Neuronal stem cell (in vitro differentiated cells): ENCODE results near the gene OVCA2.

ENCODE experiments used
- DNase-seq: peaks from one replicate; pipeline ENCODE4 v3.0.0-alpha.2; 2013; ENCODE audit warnings: low spot score
- H2AFZ ChIP-seq: one replicate; pipeline ENCODE4 v1.6.1; 2013; ENCODE audit warnings: mild to moderate bottlenecking, low read length, inconsistent platforms
- H2AK5ac ChIP-seq: 2 replicates; pipeline ENCODE4 v1.6.1; 2013; ENCODE audit warnings: low read depth, mild to moderate bottlenecking, inconsistent platforms, low read length, moderate library complexity, mixed read lengths
- H2BK120ac ChIP-seq: 2 replicates; pipeline ENCODE4 v1.6.1; 2013; ENCODE audit warnings: low read depth, mild to moderate bottlenecking, inconsistent platforms, low read length, moderate library complexity, mixed read lengths
- H2BK12ac ChIP-seq: one replicate; pipeline ENCODE4 v1.6.1; 2013; ENCODE audit warnings: low read length, inconsistent platforms
- H2BK15ac ChIP-seq: 2 replicates; pipeline ENCODE4 v1.6.1; 2013; ENCODE audit warnings: mild to moderate bottlenecking, low read length, inconsistent platforms, mixed read lengths
- H2BK5ac ChIP-seq: one replicate; pipeline ENCODE4 v1.6.1; 2013; ENCODE audit warnings: inconsistent platforms, mild to moderate bottlenecking, low read length, moderate library complexity
- H3K14ac ChIP-seq: one replicate; pipeline ENCODE4 v1.6.1; 2013; ENCODE audit warnings: low read length, inconsistent platforms
- H3K18ac ChIP-seq: 2 replicates; pipeline ENCODE4 v1.6.1; 2013; ENCODE audit warnings: low read length, inconsistent platforms
- H3K23ac ChIP-seq: 2 replicates; pipeline ENCODE4 v1.6.1; 2013; ENCODE audit warnings: low read depth, mild to moderate bottlenecking, mixed read lengths, low read length, inconsistent platforms; ENCODE audit not compliant: poor library complexity
- H3K27ac ChIP-seq: replicated peaks from 3 replicates; pipeline ENCODE4 v1.5.1; 2013; ENCODE audit warnings: low read length, inconsistent platforms
- H3K27me3 ChIP-seq, 3 experiments: 2 replicates each; pipeline ENCODE4 v1.6.1; 2013; ENCODE audit warnings: low read length in 3 of 3, mild to moderate bottlenecking in 2 of 3, inconsistent platforms in 1 of 3, low read depth in 1 of 3, mixed read lengths in 1 of 3, moderate library complexity in 1 of 3; ENCODE audit not compliant: control insufficient read depth in 3 of 3, insufficient read depth in 3 of 3
- H3K36me3 ChIP-seq, 2 donors: replicated peaks in 1 of 2; 2 replicates each; pipeline ENCODE4 v1.6.1; 2013; ENCODE audit warnings: low read length in 2 of 2; ENCODE audit not compliant: control insufficient read depth in 2 of 2, insufficient read depth in 2 of 2
- H3K4ac ChIP-seq: 2 replicates; pipeline ENCODE4 v1.6.1; 2013; ENCODE audit warnings: inconsistent platforms, mild to moderate bottlenecking, low read length, moderate library complexity
- H3K4me1 ChIP-seq, 2 donors: 1 replicate in 1 of 2; 2 replicates in 1 of 2; pipeline ENCODE4 v1.6.1; 2013; ENCODE audit warnings: low read length in 2 of 2, low read depth in 1 of 2; ENCODE audit not compliant: control insufficient read depth in 2 of 2, insufficient read depth in 1 of 2
- H3K4me2 ChIP-seq: one replicate; pipeline ENCODE4 v1.6.1; 2013; ENCODE audit warnings: mild to moderate bottlenecking, low read length, inconsistent platforms; ENCODE audit not compliant: insufficient read depth, poor library complexity, severe bottlenecking
- H3K4me3 ChIP-seq, 2 donors: 2 replicates each; pipeline ENCODE4 v1.5.1; 2013; ENCODE audit warnings: low read length in 2 of 2, mild to moderate bottlenecking in 2 of 2, inconsistent platforms in 1 of 2, moderate library complexity in 1 of 2
- H3K79me1 ChIP-seq: one replicate; pipeline ENCODE4 v1.6.1; 2013; ENCODE audit warnings: low read depth, mild to moderate bottlenecking, inconsistent platforms, low read length, moderate library complexity
- H3K9ac ChIP-seq: one replicate; pipeline ENCODE4 v1.6.1; 2013; ENCODE audit warnings: mild to moderate bottlenecking, low read depth, low read length, inconsistent platforms; ENCODE audit not compliant: poor library complexity
- H3K9me3 ChIP-seq, 2 donors: replicated peaks in 1 of 2; 2 replicates each; pipeline versions ENCODE3 to v1.6.1; 2013; ENCODE audit warnings: low read length in 2 of 2, mild to moderate bottlenecking in 2 of 2, inconsistent platforms in 1 of 2, low read depth in 1 of 2, mixed read lengths in 1 of 2, moderate library complexity in 1 of 2; ENCODE audit not compliant: control insufficient read depth in 2 of 2, insufficient read depth in 1 of 2
- H4K8ac ChIP-seq: one replicate; pipeline ENCODE4 v1.6.1; 2013; ENCODE audit warnings: low read depth, mild to moderate bottlenecking, inconsistent platforms, low read length, moderate library complexity
- H4K91ac ChIP-seq: one replicate; pipeline ENCODE4 v1.6.1; 2013; ENCODE audit warnings: low read length, low read depth, mild to moderate bottlenecking, inconsistent platforms; ENCODE audit not compliant: poor library complexity
- WGBS, 2 donors: extraction: QIAGEN DNeasy Blood & Tissue Kit; methylation state at CpG; one replicate each; pipeline ENCODE4 v1.1.7; 2013; ENCODE audit warnings: missing lambda C conversion rate in 2 of 2, mixed read lengths in 1 of 2; ENCODE audit not compliant: insufficient read length in 2 of 2, insufficient replicate concordance in 1 of 2; ENCODE audit errors: extremely low coverage in 2 of 2; 5-methylcytosine and 5-hydroxymethylcytosine counted together

OVCA2 gene

DNA sequence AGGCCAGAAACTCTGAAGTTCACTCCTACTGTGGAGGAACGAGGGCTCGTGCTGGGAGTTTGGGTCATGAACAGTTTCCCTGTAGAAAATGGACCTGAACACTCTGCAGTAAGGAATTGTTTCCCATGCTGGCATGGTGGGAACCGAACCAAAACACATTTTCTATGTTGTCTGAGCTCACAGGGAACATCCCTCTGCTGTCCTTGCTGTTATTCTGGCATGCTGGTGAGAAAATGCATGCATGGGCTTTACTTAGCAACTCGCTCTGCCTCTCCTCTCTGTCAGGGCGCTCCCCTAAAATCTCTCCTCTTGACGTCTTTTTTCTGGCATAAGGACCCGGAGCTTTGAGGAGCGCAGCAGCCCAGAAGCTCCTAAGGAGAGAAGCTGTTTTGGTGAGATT lies 22.1 kb upstream of the OVCA2 start:
- H3K4me1 ChIP-seq = peaks cover 6 to 28% of the 10 kb centered on the region in 2 donors
- no peak overlapping the region for H3K18ac ChIP-seq
- H3K4ac ChIP-seq = no peak overlapping the region
- peaks cover 5 to 67% (median 11%) of the 10 kb centered on the region in 3 experiments for H3K27me3 ChIP-seq
- no CpG with 5 or more reads among the region's 8 CpGs for WGBS, 2 donors
- no peak overlapping the region for H2BK120ac ChIP-seq
- no peaks in the 10 kb centered on the region for H3K36me3 ChIP-seq
- H2AFZ ChIP-seq = no peak overlapping the region
- no peak overlapping the region for H3K14ac ChIP-seq
- DNase-seq = no peak
- no peak overlapping the region for H2BK5ac ChIP-seq
- no peaks in the 10 kb centered on the region for H3K9me3 ChIP-seq
- H3K4me3 ChIP-seq = no peak overlapping the region
- H3K23ac ChIP-seq = no peak overlapping the region
- H2BK15ac ChIP-seq = no peak overlapping the region
- no peak overlapping the region for H2AK5ac ChIP-seq
- H4K91ac ChIP-seq = no peak overlapping the region
- no peak overlapping the region for H4K8ac ChIP-seq
- H2BK12ac ChIP-seq = no peak overlapping the region
- H3K9ac ChIP-seq = no peak overlapping the region
- peaks cover 1% of the 10 kb centered on the region for H3K79me1 ChIP-seq
- H3K4me2 ChIP-seq = no peak overlapping the region
- no peak overlapping the region for H3K27ac ChIP-seq

DNA sequence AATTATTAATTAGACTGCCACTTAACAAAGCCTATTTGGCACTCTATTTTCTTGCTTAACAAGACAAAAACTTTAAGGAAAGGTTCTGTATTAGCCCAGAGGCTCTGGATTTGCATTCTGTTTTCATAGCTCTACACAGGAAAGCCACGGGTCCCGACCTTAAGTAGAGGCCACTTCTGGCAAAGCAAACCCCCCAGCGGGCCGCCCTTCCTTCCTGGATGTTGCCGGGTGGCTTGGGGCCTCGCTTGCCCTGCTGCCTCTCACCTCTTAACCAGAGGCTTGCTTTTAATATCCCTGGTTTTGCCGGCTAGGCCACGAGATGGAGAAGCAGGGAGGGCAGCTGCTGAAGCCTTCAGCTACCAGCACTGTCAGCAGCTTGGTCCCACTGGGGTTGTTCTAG lies 21.1 kb upstream of the OVCA2 start:
- peaks cover 8 to 77% (median 21%) of the 10 kb centered on the region in 3 experiments for H3K27me3 ChIP-seq
- H3K27ac ChIP-seq = no peak overlapping the region
- H2AFZ ChIP-seq = peak overlapping the region; percentile 21
- H4K8ac ChIP-seq = no peak overlapping the region
- H2AK5ac ChIP-seq = no peak overlapping the region
- no peak overlapping the region for H2BK5ac ChIP-seq
- peak overlapping the region; percentile 59 for H3K23ac ChIP-seq
- no peaks in the 10 kb centered on the region for H3K36me3 ChIP-seq
- H3K4me3 ChIP-seq = no peak overlapping the region
- H3K4ac ChIP-seq = no peak overlapping the region
- H3K18ac ChIP-seq = peak overlapping the region; percentile 60
- H3K9ac ChIP-seq = no peak overlapping the region
- peaks cover 6 to 28% of the 10 kb centered on the region in 2 donors for H3K4me1 ChIP-seq
- H3K4me2 ChIP-seq = no peak overlapping the region
- H2BK120ac ChIP-seq = no peak overlapping the region
- H4K91ac ChIP-seq = no peak overlapping the region
- no peak overlapping the region for H2BK12ac ChIP-seq
- DNase-seq = no peak
- WGBS, 2 donors = no CpG with 5 or more reads among the region's 8 CpGs
- no peak overlapping the region for H3K14ac ChIP-seq
- no peaks in the 10 kb centered on the region for H3K9me3 ChIP-seq
- peaks cover 1% of the 10 kb centered on the region for H3K79me1 ChIP-seq
- no peak overlapping the region for H2BK15ac ChIP-seq

DNA sequence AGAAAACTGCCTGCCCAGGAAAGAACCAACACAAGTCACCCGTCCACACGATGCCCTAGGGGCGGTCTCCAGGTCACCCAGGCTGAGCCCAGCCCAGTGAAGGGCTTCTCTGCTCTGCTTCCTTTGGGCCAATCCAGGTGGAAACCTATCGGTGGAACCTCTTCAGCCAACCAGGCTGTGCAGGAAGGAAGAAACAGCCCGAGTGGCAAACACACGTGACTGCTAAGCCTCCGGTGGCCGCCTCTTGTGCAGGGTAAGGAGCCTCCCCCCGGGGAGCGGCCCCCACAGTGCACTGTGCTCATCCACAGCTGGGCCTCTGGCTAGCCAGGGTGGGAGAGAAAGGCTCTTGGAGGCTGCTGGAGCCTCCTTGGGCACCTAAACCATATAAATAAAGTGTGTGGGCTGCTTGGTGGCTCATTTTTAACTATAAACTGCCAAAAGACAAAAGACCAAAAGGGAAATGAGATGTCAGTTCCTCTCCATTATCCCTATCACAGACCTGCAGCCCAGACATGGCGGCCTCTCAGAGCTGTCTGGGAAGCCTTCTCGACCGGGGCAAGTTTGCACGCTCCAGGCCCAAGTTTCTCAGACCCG lies 19.1 kb upstream of the OVCA2 start:
- peaks cover 8 to 88% (median 34%) of the 10 kb centered on the region in 3 experiments for H3K27me3 ChIP-seq
- H3K4me1 ChIP-seq = peaks cover 6 to 17% of the 10 kb centered on the region in 2 donors
- no peak overlapping the region for H3K14ac ChIP-seq
- peak overlapping the region; percentile 58 for H2BK120ac ChIP-seq
- WGBS, 2 donors = no CpG with 5 or more reads among the region's 15 CpGs
- H3K9me3 ChIP-seq = peaks cover 3 to 4% of the 10 kb centered on the region in 2 donors
- no peak overlapping the region for H4K91ac ChIP-seq
- no peak overlapping the region for H3K23ac ChIP-seq
- H3K27ac ChIP-seq = peak overlapping the region; percentile 3
- DNase-seq = no peak
- H3K79me1 ChIP-seq = peaks cover 1% of the 10 kb centered on the region
- peak overlapping the region; percentile 69 for H3K4ac ChIP-seq
- H2AFZ ChIP-seq = no peak overlapping the region
- H2AK5ac ChIP-seq = peak overlapping the region; percentile 74
- H2BK12ac ChIP-seq = peak overlapping the region; percentile 0
- H3K4me2 ChIP-seq = no peak overlapping the region
- peak overlapping the region; percentile 19 for H3K18ac ChIP-seq
- H3K36me3 ChIP-seq = no peaks in the 10 kb centered on the region
- no peak overlapping the region for H2BK5ac ChIP-seq
- no peak overlapping the region for H3K9ac ChIP-seq
- no peak overlapping the region for H3K4me3 ChIP-seq
- H2BK15ac ChIP-seq = peak overlapping the region; percentile 8
- no peak overlapping the region for H4K8ac ChIP-seq

DNA sequence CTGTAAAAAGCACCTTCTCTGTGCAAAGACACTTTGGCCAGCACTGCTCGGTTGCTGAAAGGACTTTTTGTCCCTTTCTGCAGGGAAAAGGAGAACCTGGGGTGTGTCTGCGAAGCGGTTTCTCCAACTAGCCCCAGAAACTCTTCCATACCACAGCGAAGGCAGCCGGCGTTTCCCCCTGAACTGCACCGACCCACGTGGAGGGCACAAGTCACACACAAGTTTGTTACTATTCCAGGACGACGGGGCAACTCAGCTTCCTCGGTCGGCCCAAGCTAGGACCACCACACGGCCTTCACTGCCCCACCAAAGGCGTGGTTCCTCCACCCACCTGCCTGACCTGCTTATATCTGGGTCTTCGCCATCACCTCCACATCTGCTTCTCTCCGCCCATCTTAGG lies 18.6 kb upstream of the OVCA2 start:
- peak overlapping the region; percentile 8 for H2BK15ac ChIP-seq
- H3K18ac ChIP-seq = peak overlapping the region; percentile 87
- DNase-seq = no peak
- peak overlapping the region; percentile 91 for H2BK12ac ChIP-seq
- H3K9ac ChIP-seq = no peak overlapping the region
- peaks cover 1% of the 10 kb centered on the region for H3K79me1 ChIP-seq
- no peak overlapping the region for H4K8ac ChIP-seq
- peaks cover 8 to 88% (median 37%) of the 10 kb centered on the region in 3 experiments for H3K27me3 ChIP-seq
- no peak overlapping the region for H3K4me2 ChIP-seq
- no peak overlapping the region for H3K14ac ChIP-seq
- H3K4me3 ChIP-seq = no peak overlapping the region
- H3K27ac ChIP-seq = peak overlapping the region; percentile 3
- H2BK5ac ChIP-seq = no peak overlapping the region
- no peak overlapping the region for H4K91ac ChIP-seq
- H2AFZ ChIP-seq = no peak overlapping the region
- H3K4me1 ChIP-seq = peaks cover 4 to 14% of the 10 kb centered on the region in 2 donors
- H2BK120ac ChIP-seq = peak overlapping the region; percentile 58
- peaks cover 3 to 4% of the 10 kb centered on the region in 2 donors for H3K9me3 ChIP-seq
- no peaks in the 10 kb centered on the region for H3K36me3 ChIP-seq
- H2AK5ac ChIP-seq = peak overlapping the region; percentile 74
- no peak overlapping the region for H3K23ac ChIP-seq
- peak overlapping the region; percentile 69 for H3K4ac ChIP-seq
- no CpG with 5 or more reads among the region's 16 CpGs for WGBS, 2 donors
